ENCODE measurements around the gene MFRP.
A peak's percentile ranks its signal among the peaks of the same experiment; 100 is the strongest.

MFRP gene

GRCh38 chr11:119363081-119363850 is 16.8 kb upstream of the MFRP start:
- H3K9ac ChIP-seq (ENCODE audit: insufficient read length), result peak overlapping the region; percentile 62
- TF ChIP-seq EZH2 (IDR thresholded peaks at IDR 0.05) (no peak), FOXP2 (optimal IDR thresholded peaks at IDR 0.05; ENCODE audit: control extremely low read depth, extremely low read length, insufficient read depth) (no peak), POLR2AphosphoS5 (IDR thresholded peaks at IDR 0.05; ENCODE audit: borderline replicate concordance, low read depth, low read length) (no peak)
- DNase-seq (ENCODE audit: low read depth, low spot score), result no peak
- peak overlapping the region; percentile 78 for H3K4me3 ChIP-seq
- H3K27ac ChIP-seq, result no peak overlapping the region
- no peaks in the 10 kb centered on the region for H3K9me3 ChIP-seq (ENCODE audit: low read depth, low read length)
- peaks cover 11% of the 10 kb centered on the region; the same call in 1 of the 2 replicates for H3K36me3 ChIP-seq (ENCODE audit: insufficient read depth, low read length)

GRCh38 chr11:119362741-119363080 is 16.2 kb upstream of the MFRP start:
- Histone ChIP-seq H3K9ac (ENCODE audit: insufficient read length) (no peak overlapping the region), H3K9me3 (ENCODE audit: low read depth, low read length) (no peaks in the 10 kb centered on the region), H3K36me3 (ENCODE audit: insufficient read depth, low read length) (peaks cover 13% of the 10 kb centered on the region; the same call in 1 of the 2 replicates), H3K27ac (no peak overlapping the region), H3K4me3 (peak overlapping the region; percentile 78)
- no peak for DNase-seq (ENCODE audit: low read depth, low spot score)
- TF ChIP-seq POLR2AphosphoS5 (IDR thresholded peaks at IDR 0.05; ENCODE audit: borderline replicate concordance, low read depth, low read length) (no peak), FOXP2 (optimal IDR thresholded peaks at IDR 0.05; ENCODE audit: control extremely low read depth, extremely low read length, insufficient read depth) (no peak), EZH2 (IDR thresholded peaks at IDR 0.05) (no peak)

GRCh38 chr11:119361941-119362725 is 15.6 kb upstream of the MFRP start:
- H3K9ac ChIP-seq (ENCODE audit: insufficient read length), result no peak overlapping the region
- no peak overlapping the region for H3K4me3 ChIP-seq
- H3K27ac ChIP-seq, result no peak overlapping the region
- no peak for TF ChIP-seq FOXP2 (optimal IDR thresholded peaks at IDR 0.05; ENCODE audit: control extremely low read depth, extremely low read length, insufficient read depth)
- no peak for TF ChIP-seq POLR2AphosphoS5 (IDR thresholded peaks at IDR 0.05; ENCODE audit: borderline replicate concordance, low read depth, low read length)
- no peak for TF ChIP-seq EZH2 (IDR thresholded peaks at IDR 0.05)
- peaks cover 17% of the 10 kb centered on the region; the same call in 1 of the 2 replicates for H3K36me3 ChIP-seq (ENCODE audit: insufficient read depth, low read length)
- no peaks in the 10 kb centered on the region for H3K9me3 ChIP-seq (ENCODE audit: low read depth, low read length)
- DNase-seq (ENCODE audit: low read depth, low spot score), result no peak

- no peak overlapping the region for H3K9ac ChIP-seq (ENCODE audit: insufficient read length)
- H3K9me3 ChIP-seq (ENCODE audit: low read depth, low read length), result no peaks in the 10 kb centered on the region
- H3K27ac ChIP-seq, result no peak overlapping the region
- H3K4me3 ChIP-seq, result no peak overlapping the region
- TF ChIP-seq EZH2 (IDR thresholded peaks at IDR 0.05), result no peak
- TF ChIP-seq POLR2AphosphoS5 (IDR thresholded peaks at IDR 0.05; ENCODE audit: borderline replicate concordance, low read depth, low read length), result no peak
- no peak for TF ChIP-seq FOXP2 (optimal IDR thresholded peaks at IDR 0.05; ENCODE audit: control extremely low read depth, extremely low read length, insufficient read depth)
- peaks cover 21% of the 10 kb centered on the region; the same call in 1 of the 2 replicates for H3K36me3 ChIP-seq (ENCODE audit: insufficient read depth, low read length)
- no peak for DNase-seq (ENCODE audit: low read depth, low spot score)
These were observed 14.7 kb upstream of the MFRP start for GRCh38 chr11:119361056-119361787.

- Histone ChIP-seq H3K4me3 (no peak overlapping the region), H3K36me3 (ENCODE audit: insufficient read depth, low read length) (peaks cover 22% of the 10 kb centered on the region; the same call in 1 of the 2 replicates), H3K9me3 (ENCODE audit: low read depth, low read length) (no peaks in the 10 kb centered on the region), H3K9ac (ENCODE audit: insufficient read length) (no peak overlapping the region), H3K27ac (no peak overlapping the region)
- no peak for TF ChIP-seq POLR2AphosphoS5 (IDR thresholded peaks at IDR 0.05; ENCODE audit: borderline replicate concordance, low read depth, low read length)
- TF ChIP-seq EZH2 (IDR thresholded peaks at IDR 0.05), result no peak
- TF ChIP-seq FOXP2 (optimal IDR thresholded peaks at IDR 0.05; ENCODE audit: control extremely low read depth, extremely low read length, insufficient read depth), result no peak
- DNase-seq (ENCODE audit: low read depth, low spot score), result no peak
These were observed 13.1 kb upstream of the MFRP start for GRCh38 chr11:119359365-119360214.

- no peaks in the 10 kb centered on the region for H3K9me3 ChIP-seq (ENCODE audit: low read depth, low read length)
- TF ChIP-seq FOXP2 (optimal IDR thresholded peaks at IDR 0.05; ENCODE audit: control extremely low read depth, extremely low read length, insufficient read depth), result no peak
- no peak for TF ChIP-seq EZH2 (IDR thresholded peaks at IDR 0.05)
- no peak for TF ChIP-seq POLR2AphosphoS5 (IDR thresholded peaks at IDR 0.05; ENCODE audit: borderline replicate concordance, low read depth, low read length)
- H3K27ac ChIP-seq, result no peak overlapping the region
- no peak overlapping the region for H3K4me3 ChIP-seq
- peaks cover 22% of the 10 kb centered on the region; the same call in 1 of the 2 replicates for H3K36me3 ChIP-seq (ENCODE audit: insufficient read depth, low read length)
- DNase-seq (ENCODE audit: low read depth, low spot score), result no peak
- no peak overlapping the region for H3K9ac ChIP-seq (ENCODE audit: insufficient read length)
These were observed 10.6 kb upstream of the MFRP start for GRCh38 chr11:119357074-119357473.

- Histone ChIP-seq H3K9me3 (ENCODE audit: low read depth, low read length) (no peaks in the 10 kb centered on the region), H3K4me3 (no peak overlapping the region), H3K9ac (ENCODE audit: insufficient read length) (no peak overlapping the region), H3K27ac (no peak overlapping the region), H3K36me3 (ENCODE audit: insufficient read depth, low read length) (peaks cover 22% of the 10 kb centered on the region; the same call in 1 of the 2 replicates)
- TF ChIP-seq EZH2 (IDR thresholded peaks at IDR 0.05) (no peak), POLR2AphosphoS5 (IDR thresholded peaks at IDR 0.05; ENCODE audit: borderline replicate concordance, low read depth, low read length) (no peak), FOXP2 (optimal IDR thresholded peaks at IDR 0.05; ENCODE audit: control extremely low read depth, extremely low read length, insufficient read depth) (no peak)
- DNase-seq (ENCODE audit: low read depth, low spot score), result no peak
These were observed 10.0 kb upstream of the MFRP start for GRCh38 chr11:119356349-119357031.

Measured in SK-N-MC (cell line).